Measurements from ENCODE around the gene ENO3.

The ENO3 gene

DNA sequence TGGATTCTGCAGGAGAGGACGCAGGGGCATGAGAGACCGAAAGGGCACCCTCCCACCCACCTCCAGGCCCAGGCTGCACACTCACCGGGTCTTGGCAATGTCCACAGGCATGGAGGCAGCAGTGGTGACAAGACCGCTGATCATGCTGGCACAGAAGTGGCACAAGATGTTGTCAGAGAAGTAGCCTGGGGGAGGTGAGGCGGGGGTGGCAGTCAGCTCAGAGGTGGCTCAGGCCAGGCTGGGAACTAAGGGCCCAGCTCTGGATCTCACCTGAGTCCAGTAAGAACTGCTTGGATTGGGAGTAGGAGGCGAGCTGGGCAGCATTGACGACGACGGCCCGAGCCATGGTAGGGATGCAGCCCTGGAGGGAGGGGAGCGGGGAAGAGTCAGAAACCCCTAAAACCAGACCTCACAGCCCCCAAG lies 12.8 kb upstream of the ENO3 start:
- no peak for FAIRE-seq

DNA sequence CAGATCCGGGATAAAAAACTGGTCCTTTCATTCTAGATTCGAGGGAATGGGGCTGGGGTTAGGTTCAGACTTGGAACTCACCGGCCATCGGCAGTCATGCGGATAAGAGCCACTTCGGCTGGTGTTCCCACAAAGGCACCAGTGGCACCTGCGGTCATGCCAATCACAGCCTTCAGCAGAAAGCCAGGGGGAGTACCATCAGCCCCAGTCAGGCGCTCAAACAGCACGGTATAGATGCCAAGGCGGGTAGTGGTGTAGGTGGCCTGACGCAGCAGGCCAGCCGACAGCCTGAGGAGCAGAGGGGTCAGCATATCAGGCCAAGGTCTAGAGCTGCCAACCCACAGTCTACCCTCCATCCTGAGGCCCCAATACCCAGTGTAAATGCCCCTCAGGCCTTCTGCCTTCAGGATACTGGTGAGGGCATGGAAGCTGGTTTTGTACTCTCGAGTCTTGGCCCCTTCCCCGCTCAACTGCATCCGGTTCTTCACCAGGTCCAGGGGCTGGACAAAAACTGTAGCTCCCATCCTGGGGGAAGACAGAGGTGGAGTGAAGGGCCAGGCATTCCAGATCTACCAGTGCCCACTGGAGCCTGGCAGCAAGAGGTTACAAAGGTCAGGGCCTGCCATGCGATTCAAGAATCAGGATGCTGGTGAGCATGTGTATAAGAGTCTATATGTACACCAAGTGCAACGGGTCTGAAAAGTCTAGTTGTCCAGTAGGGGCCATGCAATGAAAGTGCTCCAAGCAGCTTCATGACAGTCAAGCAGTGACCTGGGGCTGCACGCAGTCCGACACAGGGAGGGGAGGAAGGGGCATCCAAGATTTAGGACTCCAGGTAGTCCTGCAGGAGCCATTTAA lies 12.0 kb upstream of the ENO3 start:
- no peak for FAIRE-seq

DNA sequence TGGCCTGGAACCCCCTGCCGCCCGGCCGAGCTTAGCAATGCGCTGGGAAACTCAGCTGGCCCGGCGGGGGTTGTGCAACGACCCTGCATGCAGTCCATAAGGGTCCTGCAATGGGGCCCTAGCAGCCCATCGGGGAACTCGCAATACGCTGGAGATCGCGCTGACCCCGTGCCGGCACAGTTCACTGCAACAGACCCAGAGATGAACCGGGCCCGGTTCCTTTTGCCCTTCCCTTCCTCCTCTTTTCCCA lies 11.4 kb upstream of the ENO3 start:
- no peak for FAIRE-seq

DNA sequence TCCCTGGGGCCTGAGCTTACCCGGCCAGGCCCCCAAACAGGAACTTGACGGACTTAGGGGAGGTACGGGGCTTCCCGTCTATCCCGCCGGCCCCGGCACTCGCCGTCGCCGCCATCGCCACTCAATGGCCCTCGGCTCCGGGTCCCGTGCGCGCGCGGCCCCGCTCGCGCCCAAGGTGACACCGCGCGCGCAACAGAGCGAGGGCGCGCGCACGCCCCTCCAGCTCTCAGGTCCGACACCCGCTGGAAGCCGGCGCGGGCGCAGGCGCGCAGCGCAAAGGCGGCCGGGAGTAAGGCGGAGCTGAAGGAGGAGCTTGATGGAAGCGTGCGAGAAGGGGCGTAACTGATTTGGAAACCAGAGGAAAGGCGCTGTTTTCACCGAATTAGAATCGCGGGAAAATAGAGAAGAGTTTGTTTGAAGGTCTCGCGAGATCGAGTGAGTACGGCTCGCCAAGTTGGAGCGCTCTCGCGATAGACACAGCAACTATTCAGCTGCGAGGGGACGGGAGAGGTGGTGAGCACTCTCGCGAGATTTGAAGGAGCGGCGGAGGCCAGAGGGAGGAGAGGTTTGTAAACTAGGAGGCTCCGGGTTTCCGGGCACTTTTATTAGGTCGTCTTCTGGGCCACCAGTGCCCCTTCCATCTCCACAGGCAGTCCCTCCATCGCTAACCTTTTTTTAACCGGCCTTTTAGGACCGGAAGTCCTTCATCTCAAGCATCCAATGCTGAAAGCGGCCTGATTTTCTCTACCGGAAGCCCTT lies 10.9 kb upstream of the ENO3 start, which contains the start of the genes RNF167 and SLC25A11:
Gene RNF167, plus strand, starts transcription at position 473 of the 759 bp plus-strand sequence. CDS start 642 bp downstream, outside the sequence.
Gene SLC25A11, minus strand, starts transcription at position 251 of the 759 bp plus-strand sequence. Its CDS starts 136 bp downstream, at position 115.
- peak; percentile 98 for FAIRE-seq

DNA sequence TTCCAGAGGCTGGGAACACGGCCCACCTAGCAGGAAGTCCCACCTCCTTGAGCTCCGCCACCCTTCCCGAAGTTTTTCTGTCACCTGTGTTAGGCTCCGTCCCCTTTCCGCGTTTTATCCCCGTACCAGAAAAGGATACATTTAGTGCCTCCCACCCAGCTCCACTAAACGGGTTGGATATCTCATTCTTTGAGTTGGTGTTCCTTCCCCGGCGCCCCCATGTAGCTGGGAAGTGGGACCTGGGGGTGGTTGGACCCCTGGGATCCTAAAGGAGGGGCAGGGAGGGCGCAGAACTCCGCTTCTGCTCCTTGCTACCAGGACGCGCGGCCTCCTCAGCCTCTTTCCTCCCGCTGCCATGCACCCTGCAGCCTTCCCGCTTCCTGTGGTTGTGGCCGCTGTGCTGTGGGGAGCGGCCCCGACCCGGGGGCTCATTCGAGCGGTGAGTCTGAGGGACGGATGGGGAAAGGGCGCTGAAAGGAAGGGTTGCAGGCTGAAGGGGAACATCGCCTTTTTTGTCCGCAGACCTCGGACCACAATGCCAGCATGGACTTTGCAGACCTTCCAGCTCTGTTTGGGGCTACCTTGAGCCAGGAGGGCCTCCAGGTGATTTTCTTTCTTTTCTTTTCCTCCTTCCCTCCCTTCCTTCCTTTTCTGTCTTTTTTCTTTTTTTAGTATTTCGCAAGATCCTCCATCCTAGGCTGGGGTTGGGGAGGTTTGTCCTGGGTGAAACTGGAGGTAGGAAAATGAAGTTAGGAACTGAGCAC lies 10.2 kb upstream of the ENO3 start:
- FAIRE-seq, result no peak

DNA sequence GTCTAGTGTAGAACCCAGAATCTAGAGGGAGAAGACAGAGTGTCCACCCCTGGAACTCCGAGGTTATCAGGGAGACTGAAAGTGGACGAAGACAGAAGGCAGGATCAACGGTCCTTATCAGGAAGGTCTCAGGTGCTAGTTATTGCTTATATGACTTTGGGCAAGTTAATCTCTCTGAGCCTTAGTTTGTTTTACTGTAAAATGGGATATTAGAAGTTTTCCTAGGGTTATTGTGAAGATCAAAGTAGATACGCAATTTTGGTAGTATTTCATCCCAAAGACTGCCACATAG lies 9.7 kb upstream of the ENO3 start:
- FAIRE-seq, result no peak

DNA sequence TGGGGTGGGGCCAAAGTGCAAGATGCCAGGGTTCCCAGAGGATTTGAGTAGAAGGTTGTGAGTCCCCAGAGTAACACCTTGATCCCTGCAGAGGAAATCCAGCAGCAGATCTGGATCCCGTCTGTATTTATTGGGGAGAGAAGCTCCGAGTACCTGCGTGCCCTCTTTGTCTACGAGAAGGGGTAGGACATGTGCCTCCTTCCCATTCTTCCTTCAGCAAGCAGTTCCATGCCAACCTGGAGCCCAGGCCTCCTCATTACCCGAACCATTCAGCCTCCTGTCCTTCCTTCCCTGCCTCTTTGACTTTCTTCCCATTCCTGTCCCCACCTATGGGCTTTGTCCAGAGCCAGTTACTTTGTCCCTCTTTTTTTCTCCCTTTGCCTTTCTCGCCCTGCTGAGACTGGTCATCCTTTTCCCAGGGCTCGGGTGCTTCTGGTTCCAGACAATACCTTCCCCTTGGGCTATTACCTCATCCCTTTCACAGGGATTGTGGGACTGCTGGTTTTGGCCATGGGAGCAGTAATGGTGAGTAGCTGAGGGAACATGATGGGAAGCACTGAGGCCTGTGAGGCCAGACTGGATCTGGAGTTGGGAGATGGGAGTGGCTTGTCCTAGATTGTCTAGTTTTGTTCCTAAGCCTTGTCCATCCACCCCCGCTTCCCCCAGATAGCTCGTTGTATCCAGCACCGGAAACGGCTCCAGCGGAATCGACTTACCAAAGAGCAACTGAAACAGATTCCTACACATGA lies 8.0 kb upstream of the ENO3 start:
- no peak for FAIRE-seq

DNA sequence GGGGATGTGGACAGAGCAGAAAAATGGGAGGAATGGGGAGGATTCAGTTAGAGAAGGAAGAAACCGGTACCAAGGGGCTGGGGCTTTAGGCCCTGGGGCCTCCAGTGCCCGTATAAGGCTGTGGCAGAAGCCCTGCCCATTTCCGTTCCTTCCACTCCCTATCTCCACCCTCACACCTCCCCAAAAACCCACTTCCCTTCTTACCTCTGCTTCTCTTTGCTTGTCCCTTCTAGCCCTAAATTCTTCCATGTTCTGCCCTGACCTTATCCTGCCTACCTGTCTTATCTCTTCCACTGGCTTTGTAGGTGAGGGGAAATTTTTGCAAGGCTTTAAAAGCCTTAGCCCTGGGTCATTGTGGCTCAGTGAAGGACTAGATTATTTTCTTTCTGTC lies 6.8 kb upstream of the ENO3 start:
- no peak for FAIRE-seq

DNA sequence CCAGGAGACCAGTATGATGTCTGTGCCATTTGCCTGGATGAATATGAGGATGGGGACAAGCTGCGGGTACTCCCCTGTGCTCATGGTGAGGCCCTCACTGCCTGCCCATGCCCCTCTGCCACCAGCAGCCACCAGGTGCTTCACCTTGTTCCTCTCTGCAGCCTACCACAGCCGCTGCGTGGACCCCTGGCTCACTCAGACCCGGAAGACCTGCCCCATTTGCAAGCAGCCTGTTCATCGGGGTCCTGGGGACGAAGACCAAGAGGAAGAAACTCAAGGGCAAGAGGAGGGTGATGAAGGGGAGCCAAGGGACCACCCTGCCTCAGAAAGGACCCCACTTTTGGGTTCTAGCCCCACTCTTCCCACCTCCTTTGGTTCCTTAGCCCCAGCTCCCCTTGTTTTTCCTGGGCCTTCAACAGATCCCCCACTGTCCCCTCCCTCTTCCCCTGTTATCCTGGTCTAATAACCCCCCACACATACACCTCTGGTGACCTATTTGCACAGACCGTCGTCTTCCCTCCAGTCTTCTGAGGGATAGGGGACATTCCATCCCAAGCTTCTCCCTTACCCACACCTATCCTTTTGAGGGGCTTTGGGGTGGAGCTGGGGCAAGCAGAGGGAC lies 6.3 kb upstream of the ENO3 start:
- no peak for FAIRE-seq

DNA sequence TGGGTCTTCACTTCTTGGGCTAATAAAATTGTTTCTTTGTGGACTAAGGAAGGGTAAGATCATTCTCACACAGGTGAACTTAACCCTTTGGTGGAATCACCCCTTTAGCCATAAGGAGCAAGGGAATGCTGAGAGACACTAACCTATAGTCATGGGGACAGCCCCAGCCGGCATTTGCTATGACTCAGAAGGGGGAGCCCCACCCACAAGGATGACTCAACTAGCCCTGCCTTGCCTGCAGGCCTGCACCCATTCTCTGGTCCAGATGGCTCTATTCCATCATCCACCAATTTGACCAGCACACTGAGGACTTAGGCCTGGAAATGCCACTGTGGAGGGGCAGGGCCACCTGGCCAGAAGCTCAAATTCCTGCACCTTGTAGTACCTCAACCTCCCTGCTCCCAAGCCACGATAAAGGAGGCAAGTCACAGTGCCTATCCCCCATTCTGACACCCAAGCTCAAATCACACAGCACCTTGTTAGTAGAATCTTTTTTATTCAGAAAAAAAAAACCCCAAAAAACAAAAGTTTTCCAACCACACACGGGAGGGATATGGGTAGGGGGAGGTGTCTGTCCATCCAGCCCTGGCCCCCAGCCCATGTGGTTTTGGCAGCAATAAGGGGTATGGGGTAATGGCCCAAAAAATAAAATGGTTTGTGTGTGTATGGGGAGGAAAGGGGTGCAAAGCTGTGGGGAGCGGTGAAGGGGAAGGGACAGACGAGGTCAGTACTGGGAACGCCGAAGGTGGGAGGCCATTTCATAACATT lies 5.6 kb upstream of the ENO3 start:
- peak; percentile 89 for FAIRE-seq

DNA sequence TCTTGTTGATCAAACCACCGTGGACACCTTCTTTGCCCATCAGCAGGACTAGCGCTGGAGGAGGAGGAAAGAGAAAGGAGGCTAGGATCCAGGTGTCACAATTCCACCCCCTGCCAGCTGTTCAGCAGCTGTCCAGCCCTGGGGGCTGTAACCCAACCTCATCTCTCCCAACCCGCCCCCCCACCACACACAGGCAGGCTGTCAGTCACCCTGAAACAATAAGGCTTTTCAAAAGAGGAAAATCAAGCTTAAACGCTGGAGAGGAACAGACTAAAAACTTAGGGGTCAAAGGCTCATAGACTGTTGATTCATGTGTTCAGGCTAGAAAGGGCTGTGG lies 5.0 kb upstream of the ENO3 start:
- no peak for FAIRE-seq

DNA sequence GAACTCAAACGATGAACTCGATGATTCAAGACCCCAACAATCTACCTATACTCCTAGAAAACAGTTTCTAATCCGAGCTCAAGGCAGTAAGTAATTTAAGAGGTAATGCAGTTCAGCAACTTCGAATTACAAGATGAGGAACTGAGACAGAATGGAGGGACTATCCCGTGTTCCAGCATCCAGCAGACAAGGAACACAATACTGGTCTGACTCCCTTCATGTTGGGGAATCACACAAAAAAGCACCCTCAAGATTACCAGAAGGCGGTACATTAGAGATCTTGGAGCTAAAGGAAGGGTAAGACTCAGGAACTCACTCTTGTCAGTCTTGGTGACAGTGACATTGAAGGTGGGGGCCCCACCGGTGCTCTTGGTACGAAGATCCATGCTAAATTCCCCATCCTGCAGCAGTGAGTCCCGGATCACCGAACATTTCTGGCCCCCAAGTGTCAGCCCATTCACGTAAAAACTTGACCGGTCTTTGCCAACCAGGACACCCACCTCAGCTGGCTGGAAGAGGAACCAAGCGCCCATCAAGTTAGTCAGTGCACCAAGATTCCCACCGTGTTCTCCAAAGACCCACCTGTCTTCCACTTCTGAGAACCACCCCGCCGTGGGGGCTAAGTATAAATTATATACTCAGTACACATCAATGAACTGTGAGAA lies 4.5 kb upstream of the ENO3 start:
- no peak for FAIRE-seq

DNA sequence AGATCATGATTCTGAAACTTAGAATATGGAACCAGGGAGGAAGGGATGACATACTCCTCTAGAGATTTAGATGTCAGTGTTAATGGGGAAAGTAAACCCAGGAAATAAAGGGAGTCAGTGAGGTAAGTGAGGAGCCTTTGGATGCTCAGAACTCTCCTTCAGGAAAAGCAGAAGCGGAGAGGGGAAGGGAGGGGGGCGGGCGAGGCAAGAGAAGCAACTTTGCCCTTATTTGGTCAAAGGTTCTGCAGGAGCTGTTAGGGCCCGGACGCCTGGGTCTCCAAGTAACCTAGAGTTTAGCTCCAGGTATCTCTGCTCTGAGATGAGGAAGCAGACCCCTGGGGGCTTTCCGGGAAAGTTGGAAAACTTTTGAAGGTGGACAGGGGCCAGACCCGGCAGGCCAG lies 3.9 kb upstream of the ENO3 start:
- FAIRE-seq, result no peak

DNA sequence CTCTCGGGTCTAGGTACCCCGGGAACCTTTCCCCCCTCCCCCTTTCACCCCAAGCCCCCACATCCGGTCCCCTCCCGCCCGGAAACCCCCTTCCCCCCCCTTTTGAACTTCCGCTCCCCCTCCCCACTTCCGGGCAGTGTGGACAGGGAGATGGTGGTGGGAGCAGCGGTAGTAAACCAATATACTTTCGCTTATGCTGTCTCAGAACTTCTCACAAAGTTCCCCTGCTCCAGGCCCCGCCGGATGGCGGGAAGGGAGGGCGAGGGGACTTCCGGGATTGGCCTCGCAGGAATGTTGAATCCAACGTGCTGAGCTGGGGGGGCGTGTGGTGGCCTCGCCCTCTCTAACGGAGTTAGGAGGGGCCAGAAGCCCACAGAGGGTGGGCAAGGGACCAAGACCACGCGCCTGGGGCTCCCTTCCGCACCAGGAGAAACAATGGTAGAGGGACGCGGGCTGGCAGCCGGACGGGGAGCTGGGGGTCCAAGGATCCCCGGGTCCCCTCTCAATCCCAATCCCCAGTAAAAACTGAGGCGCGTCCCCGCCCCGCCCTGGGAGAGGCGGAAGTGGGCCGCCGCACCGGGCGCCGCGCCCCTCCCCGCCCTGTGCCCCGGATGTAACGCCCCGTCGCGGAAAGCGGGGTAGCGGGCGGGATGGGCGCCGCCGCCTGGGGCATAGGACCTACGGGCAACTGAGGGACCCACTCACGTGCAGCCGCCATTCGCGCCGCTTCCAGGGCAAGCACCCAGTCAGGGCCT lies 3.3 kb upstream of the ENO3 start:
- no peak for FAIRE-seq

DNA sequence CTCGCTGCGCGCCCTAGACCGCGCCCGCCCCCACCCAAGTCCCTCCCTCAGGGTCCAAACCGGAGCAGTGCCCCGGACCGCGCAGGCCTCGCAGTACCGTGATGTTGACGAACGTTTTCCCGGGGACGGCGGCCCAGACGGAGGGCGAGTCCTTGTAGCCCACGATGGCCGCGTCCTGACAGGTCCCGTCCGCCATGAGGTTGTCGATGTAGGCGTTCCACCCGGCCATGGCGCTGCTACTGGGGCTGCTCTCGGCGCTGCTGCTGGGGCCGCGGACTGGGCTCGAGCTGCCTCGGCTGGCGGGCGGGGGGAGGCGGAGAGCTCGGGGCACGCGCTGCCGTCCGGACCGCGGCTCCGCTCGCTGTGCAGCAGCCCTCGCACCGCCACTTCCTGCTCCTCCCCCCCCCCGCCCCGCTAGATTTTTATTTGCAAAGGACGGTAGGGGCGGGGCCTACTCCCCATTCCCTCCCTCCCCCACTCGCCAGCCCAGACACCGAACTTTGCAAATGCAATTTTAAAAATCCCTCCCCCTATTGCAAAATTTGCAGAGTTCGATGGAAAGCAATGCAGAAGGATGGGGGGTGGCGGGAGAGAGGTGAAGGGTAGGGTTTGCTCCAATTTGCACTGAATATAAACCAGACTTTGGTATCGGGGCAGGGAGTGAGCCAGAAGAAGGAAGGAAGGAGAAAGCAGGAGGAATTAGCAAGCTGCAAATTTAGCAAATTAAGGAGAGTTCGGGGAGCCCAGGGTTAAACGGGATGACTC lies 2.6 kb upstream of the ENO3 start, which contains the start of gene PFN1:
Gene PFN1, minus strand, starts transcription at position 365 of the 765 bp plus-strand sequence. Its CDS starts 136 bp downstream, at position 229.
- FAIRE-seq, result no peak

DNA sequence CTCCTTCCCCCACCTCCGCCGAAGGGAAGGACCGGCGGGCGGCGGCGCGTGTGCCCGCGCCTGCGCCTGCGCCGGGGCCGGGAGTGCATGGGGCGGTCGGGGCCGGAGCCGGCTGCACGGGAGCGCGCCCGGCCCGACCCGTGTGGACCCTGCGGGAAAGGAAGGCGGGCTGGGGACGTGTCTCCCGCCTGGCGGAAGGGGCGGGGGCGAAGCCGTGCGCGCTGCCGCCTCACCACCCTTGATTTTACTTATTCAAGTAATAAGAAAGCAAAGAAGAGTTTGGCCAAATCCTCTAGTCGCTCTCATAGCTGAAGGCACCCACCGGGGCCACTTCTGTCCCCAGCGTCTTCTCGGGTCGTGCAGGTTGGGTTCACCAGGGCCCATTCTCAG lies 2.0 kb upstream of the ENO3 start:
- no peak for FAIRE-seq

DNA sequence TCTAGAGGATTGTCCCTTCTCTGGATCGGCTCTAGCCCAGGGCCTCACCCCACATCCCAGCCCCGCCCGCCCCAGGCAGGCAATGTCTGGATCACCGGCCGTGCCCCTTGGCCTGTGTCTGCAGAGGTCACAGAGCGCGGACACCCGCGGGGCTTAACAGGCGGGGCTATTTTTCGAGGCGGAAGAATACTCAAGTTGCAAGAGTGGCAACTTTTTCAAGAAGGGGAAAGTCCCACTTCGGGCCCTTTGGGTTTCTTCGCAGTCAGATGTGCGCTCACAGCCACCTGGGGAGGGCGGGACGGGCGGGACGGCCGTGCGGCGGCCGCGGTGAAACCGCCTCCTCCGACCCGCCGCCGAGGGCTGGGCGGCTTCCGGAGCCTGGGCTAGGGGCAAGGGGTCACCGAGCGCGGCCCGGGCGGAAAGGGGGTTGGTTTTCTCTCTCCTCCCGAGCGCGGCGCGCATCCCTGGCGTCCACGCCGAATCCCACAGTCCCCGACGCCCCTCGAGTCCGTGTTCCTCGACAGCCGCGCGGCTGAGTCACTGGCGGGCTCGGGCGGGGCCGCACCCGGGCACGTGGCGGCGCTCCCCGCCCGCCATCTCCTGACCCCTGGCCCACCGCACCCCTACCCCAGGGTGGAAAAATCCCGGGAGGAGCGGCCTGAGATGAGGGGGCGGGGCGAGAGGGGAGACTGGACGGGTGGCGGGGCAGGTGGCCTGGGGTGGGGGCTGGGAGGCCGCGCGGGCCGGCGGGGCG lies 1.4 kb upstream of the ENO3 start:
- FAIRE-seq, result no peak

DNA sequence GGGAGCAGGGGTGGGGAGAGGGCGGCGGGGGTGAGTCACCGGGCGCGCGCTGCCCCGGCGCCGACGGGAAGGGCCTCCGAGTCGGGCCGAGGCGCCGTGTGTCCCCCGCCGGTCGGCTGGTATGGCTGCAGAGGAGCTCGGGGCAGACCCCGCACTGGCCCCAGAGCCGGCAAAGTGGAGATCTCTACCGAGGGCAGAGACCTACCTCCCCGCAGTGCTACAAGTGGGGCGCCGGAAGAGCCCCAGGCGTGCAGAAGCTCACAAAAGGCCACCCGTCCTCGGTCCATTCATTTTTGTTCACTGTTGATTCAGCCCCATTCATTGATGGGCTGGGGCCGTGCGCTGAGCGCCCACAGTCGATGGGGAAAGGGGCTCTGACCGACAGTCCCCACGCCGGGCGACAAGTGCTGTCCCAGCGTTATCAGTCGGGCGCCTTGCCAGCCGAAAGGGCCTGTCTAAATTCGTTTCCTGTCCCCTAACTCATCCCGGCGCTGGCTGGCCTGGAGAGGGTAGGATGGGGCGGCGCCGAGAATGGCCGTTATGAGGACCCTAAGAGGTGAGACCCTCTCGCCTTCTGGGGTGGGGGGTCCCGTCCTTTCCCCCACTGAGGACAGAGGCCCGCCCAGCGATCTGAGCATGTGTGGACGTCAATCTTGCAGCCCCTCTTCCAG lies 709 bp upstream of the ENO3 start:
- FAIRE-seq, result no peak
